OCI-LY1 (cell line): ENCODE data around the gene MYEOV.

ENCODE experiments used
- EZH2 ChIP-seq: fragments of 200-600 bp; sonication (generic), shearing (Covaris generic); IDR thresholded peaks from 2 replicates; pipeline ENCODE4 v1.8.0; 2017; ENCODE audit warnings: borderline replicate concordance, mixed run types, mild to moderate bottlenecking, antibody characterized with exemption, low read length, moderate library complexity, mixed read lengths
- TF ChIP-seq, protein P1 (sequence below): fragments of 200-600 bp; sonication (generic), shearing (Covaris generic); IDR thresholded peaks from 2 replicates; pipeline ENCODE4 v1.5.1; 2017; ENCODE audit warnings: mild to moderate bottlenecking, antibody characterized with exemption, low read length, moderate library complexity, mixed read lengths

DNA sequence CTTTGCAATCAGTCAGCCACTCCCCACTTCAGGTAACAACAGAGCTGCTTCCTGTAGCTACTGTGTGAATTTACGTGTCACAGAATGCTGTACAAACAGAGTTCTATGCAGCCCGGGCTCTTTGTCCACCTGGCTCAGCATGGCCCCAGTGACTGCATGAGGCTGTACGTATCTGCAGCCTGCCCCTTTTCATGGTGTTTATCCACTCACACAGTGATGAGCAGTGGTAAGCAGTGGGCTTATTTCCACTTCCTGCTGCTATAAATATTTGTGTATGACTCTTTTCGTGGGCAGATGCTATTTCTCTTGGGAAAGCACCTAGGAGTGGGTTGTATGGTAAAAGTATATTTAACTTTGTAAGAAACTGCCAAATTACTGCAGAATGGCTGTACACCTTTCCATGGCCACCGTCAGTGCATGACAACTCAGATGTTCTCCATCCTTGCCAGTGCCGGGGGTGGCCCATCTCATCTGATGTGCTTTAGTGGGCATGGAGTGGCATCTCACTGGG, 43.3 kb downstream of the MYEOV start:
- TF ChIP-seq, protein P1, sequence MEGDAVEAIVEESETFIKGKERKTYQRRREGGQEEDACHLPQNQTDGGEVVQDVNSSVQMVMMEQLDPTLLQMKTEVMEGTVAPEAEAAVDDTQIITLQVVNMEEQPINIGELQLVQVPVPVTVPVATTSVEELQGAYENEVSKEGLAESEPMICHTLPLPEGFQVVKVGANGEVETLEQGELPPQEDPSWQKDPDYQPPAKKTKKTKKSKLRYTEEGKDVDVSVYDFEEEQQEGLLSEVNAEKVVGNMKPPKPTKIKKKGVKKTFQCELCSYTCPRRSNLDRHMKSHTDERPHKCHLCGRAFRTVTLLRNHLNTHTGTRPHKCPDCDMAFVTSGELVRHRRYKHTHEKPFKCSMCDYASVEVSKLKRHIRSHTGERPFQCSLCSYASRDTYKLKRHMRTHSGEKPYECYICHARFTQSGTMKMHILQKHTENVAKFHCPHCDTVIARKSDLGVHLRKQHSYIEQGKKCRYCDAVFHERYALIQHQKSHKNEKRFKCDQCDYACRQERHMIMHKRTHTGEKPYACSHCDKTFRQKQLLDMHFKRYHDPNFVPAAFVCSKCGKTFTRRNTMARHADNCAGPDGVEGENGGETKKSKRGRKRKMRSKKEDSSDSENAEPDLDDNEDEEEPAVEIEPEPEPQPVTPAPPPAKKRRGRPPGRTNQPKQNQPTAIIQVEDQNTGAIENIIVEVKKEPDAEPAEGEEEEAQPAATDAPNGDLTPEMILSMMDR = no peak
- no peak for TF ChIP-seq EZH2
